ENCODE data around the gene PRMT9. TPM values are rescaled to one million over a fixed set of nuclear protein-coding genes. Genes with fewer than 3 reads are reported as not detected.

The PRMT9 gene
- total RNA-seq, 4 donors from 2014 or later = 0.60 to 17.1 (median 4.8) TPM

GRCh38 chr4:147639388-147639787, 44.6 kb downstream of the PRMT9 start:
- in situ Hi-C loops (cut with MboI; ENCODE audit: low pct_ligation_motif_present in 1 of 4, low pct_unique_long_range_greater_than_20kb in 1 of 4, low sequenced_read_pairs in 3 of 4) = no loop called here
- peaks cover 0 to 46% (median 11%) of the 10 kb centered on the region in 4 donors for H3K36me3 ChIP-seq

GRCh38 chr4:147638942-147639341, 45.0 kb downstream of the PRMT9 start:
- Histone ChIP-seq H3K36me3 (peaks cover 0 to 50% (median 12%) of the 10 kb centered on the region in 4 donors), H3K27me3 (no peaks in the 10 kb centered on the region), H3K9me3 (no peaks in the 10 kb centered on the region), H3K4me3 (no peak overlapping the region), H3K4me1 (no peaks in the 10 kb centered on the region), H3K27ac (no peak overlapping the region)
- DNase-seq = no peak
- WGBS, 2 donors (ENCODE audit: low coverage in 1 of 2) = 79 to 81% methylated on average over 2 of the region's 2 CpGs
- intact Hi-C loops (cut with DNase I; ENCODE audit: low total_unique reads) = no loop called here
- in situ Hi-C loops (cut with MboI; ENCODE audit: low pct_ligation_motif_present in 1 of 4, low pct_unique_long_range_greater_than_20kb in 1 of 4, low sequenced_read_pairs in 3 of 4) = no loop called here
- TF ChIP-seq POLR2A (IDR thresholded peaks at IDR 0.05) (no peak), POLR2AphosphoS5 (IDR thresholded peaks at IDR 0.05) (no peak), CTCF (IDR thresholded peaks at IDR 0.05) (no peak), EP300 (IDR thresholded peaks at IDR 0.05; ENCODE audit: low read depth) (no peak)

More at GRCh38 chr4:147639388-147639787, 44.6 kb downstream of the PRMT9 start:
- intact Hi-C loops (cut with DNase I; ENCODE audit: low total_unique reads) = no loop called here
- H3K9me3 ChIP-seq = no peaks in the 10 kb centered on the region
- H3K4me3 ChIP-seq = no peak overlapping the region
- no peak for DNase-seq
- no peak overlapping the region for H3K27ac ChIP-seq
- no peaks in the 10 kb centered on the region for H3K27me3 ChIP-seq
- no peaks in the 10 kb centered on the region for H3K4me1 ChIP-seq
- TF ChIP-seq CTCF (IDR thresholded peaks at IDR 0.05) (no peak), POLR2AphosphoS5 (IDR thresholded peaks at IDR 0.05) (no peak), POLR2A (IDR thresholded peaks at IDR 0.05) (no peak), EP300 (IDR thresholded peaks at IDR 0.05; ENCODE audit: low read depth) (no peak)

GRCh38 chr4:147638365-147638764, 45.6 kb downstream of the PRMT9 start:
- no peaks in the 10 kb centered on the region for H3K9me3 ChIP-seq
- no peak overlapping the region for H3K27ac ChIP-seq
- in situ Hi-C loops (cut with MboI; ENCODE audit: low pct_ligation_motif_present in 1 of 4, low pct_unique_long_range_greater_than_20kb in 1 of 4, low sequenced_read_pairs in 3 of 4) (no loop called here), intact Hi-C loops (cut with DNase I; ENCODE audit: low total_unique reads) (no loop called here)
- DNase-seq = no peak
- 78 to 96% methylated on average over 1 of the region's 1 CpG for WGBS, 2 donors (ENCODE audit: low coverage in 1 of 2)
- H3K27me3 ChIP-seq = no peaks in the 10 kb centered on the region
- no peaks in the 10 kb centered on the region for H3K4me1 ChIP-seq
- H3K4me3 ChIP-seq = no peak overlapping the region
- TF ChIP-seq EP300 (IDR thresholded peaks at IDR 0.05; ENCODE audit: low read depth) (no peak), POLR2AphosphoS5 (IDR thresholded peaks at IDR 0.05) (no peak), POLR2A (IDR thresholded peaks at IDR 0.05) (no peak), CTCF (IDR thresholded peaks at IDR 0.05) (no peak)
- peaks cover 0 to 56% (median 15%) of the 10 kb centered on the region in 4 donors for H3K36me3 ChIP-seq

- Histone ChIP-seq H3K27me3 (no peaks in the 10 kb centered on the region), H3K4me1 (peaks cover 0 to under 1% (median 0%) of the 10 kb centered on the region in 4 donors), H3K27ac (no peak overlapping the region), H3K9me3 (no peaks in the 10 kb centered on the region), H3K36me3 (peaks cover 0 to 62% (median 27%) of the 10 kb centered on the region in 4 donors), H3K4me3 (no peak overlapping the region)
- in situ Hi-C loops (cut with MboI; ENCODE audit: low pct_ligation_motif_present in 1 of 4, low pct_unique_long_range_greater_than_20kb in 1 of 4, low sequenced_read_pairs in 3 of 4) = no loop called here
- TF ChIP-seq EP300 (IDR thresholded peaks at IDR 0.05; ENCODE audit: low read depth) (no peak), CTCF (IDR thresholded peaks at IDR 0.05) (no peak), POLR2A (IDR thresholded peaks at IDR 0.05) (no peak), POLR2AphosphoS5 (IDR thresholded peaks at IDR 0.05) (no peak)
- no peak for DNase-seq
- intact Hi-C loops (cut with DNase I; ENCODE audit: low total_unique reads) = no loop called here
Observed at GRCh38 chr4:147635348-147635747, 48.6 kb downstream of the PRMT9 start.
